ENCODE data around the gene TMEM151A. TPM values are rescaled to one million over a fixed set of nuclear protein-coding genes. Genes with fewer than 3 reads are reported as not detected.
"Not testable (repeated sequence)": the region's sequence is repeated elsewhere in the genome, so short reads cannot be mapped to it uniquely, and the experiment has no call there.

Gene TMEM151A
- total RNA-seq, 1 donor from 2014 or later, result not detected

GRCh38 chr11:66316849-66317251 lies 25.2 kb downstream of the TMEM151A start, which contains the start of gene CD248:
TSS of gene CD248 (minus strand) at chr11:66317044. CDS start at chr11:66317027, 17 bp downstream.
- peaks cover 21% of the 10 kb centered on the region for H3K4me1 Mint-ChIP-seq (ENCODE audit: low read depth)

GRCh38 chr11:66317322-66317722 lies 25.6 kb downstream of the TMEM151A start:
- Mint-ChIP-seq H3K4me3 (ENCODE audit: low read depth) (no peak overlapping the region), H3K4me1 (ENCODE audit: low read depth) (peaks cover 19% of the 10 kb centered on the region), H3K36me3 (ENCODE audit: low read depth) (no peaks in the 10 kb centered on the region), H3K27ac (peak overlapping the region; percentile 28), H3K9me3 (peaks cover 6% of the 10 kb centered on the region), H3K27me3 (ENCODE audit: low read depth) (no peaks in the 10 kb centered on the region)
- DNase-seq (ENCODE audit: low spot score), result no peak
- intact Hi-C loops (cut with micrococcal nuclease), result no loop called here

More at GRCh38 chr11:66316849-66317251, 25.2 kb downstream of the TMEM151A start, which contains the start of gene CD248:
- Mint-ChIP-seq H3K36me3 (ENCODE audit: low read depth) (no peaks in the 10 kb centered on the region), H3K27me3 (ENCODE audit: low read depth) (no peaks in the 10 kb centered on the region), H3K27ac (peak within 1 kb of the TSS; percentile 28), H3K9me3 (peaks cover 6% of the 10 kb centered on the region), H3K4me3 (ENCODE audit: low read depth) (no peak within 1 kb of the TSS)
- DNase-seq (ENCODE audit: low spot score), result no peak
- intact Hi-C loops (cut with micrococcal nuclease), result no loop called here

- peak overlapping the region; percentile 46 for H3K27ac Mint-ChIP-seq
- intact Hi-C loops (cut with micrococcal nuclease), result no loop called here
- peaks cover 17% of the 10 kb centered on the region for H3K4me1 Mint-ChIP-seq (ENCODE audit: low read depth)
- H3K36me3 Mint-ChIP-seq (ENCODE audit: low read depth), result no peaks in the 10 kb centered on the region
- H3K27me3 Mint-ChIP-seq (ENCODE audit: low read depth), result no peaks in the 10 kb centered on the region
- H3K9me3 Mint-ChIP-seq, result peaks cover 6% of the 10 kb centered on the region
- DNase-seq (ENCODE audit: low spot score), result no peak
- H3K4me3 Mint-ChIP-seq (ENCODE audit: low read depth), result no peak overlapping the region
Observed at GRCh38 chr11:66317723-66318599, 26.3 kb downstream of the TMEM151A start.

- Mint-ChIP-seq H3K4me3 (ENCODE audit: low read depth) (no peak overlapping the region), H3K27ac (no peak overlapping the region), H3K9me3 (peaks cover 6% of the 10 kb centered on the region), H3K4me1 (ENCODE audit: low read depth) (peaks cover 17% of the 10 kb centered on the region), H3K27me3 (ENCODE audit: low read depth) (no peaks in the 10 kb centered on the region), H3K36me3 (ENCODE audit: low read depth) (no peaks in the 10 kb centered on the region)
- intact Hi-C loops (cut with micrococcal nuclease), result no loop called here
- DNase-seq (ENCODE audit: low spot score), result no peak
Observed at GRCh38 chr11:66318600-66318970, 26.9 kb downstream of the TMEM151A start.

GRCh38 chr11:66320289-66320688 lies 28.6 kb downstream of the TMEM151A start:
- H3K4me3 Mint-ChIP-seq (ENCODE audit: low read depth); H3K36me3 Mint-ChIP-seq (ENCODE audit: low read depth); intact Hi-C loops (cut with micrococcal nuclease); H3K27ac Mint-ChIP-seq; H3K27me3 Mint-ChIP-seq (ENCODE audit: low read depth); H3K9me3 Mint-ChIP-seq; DNase-seq (ENCODE audit: low spot score): not testable (repeated sequence)
- H3K4me1 Mint-ChIP-seq (ENCODE audit: low read depth), result peaks cover 13% of the 10 kb centered on the region

- intact Hi-C loops (cut with micrococcal nuclease); H3K27me3 Mint-ChIP-seq (ENCODE audit: low read depth): not testable (repeated sequence)
Observed at GRCh38 chr11:66320748-66321147, 29.1 kb downstream of the TMEM151A start.

GRCh38 chr11:66321606-66322005 lies 29.9 kb downstream of the TMEM151A start:
- intact Hi-C loops (cut with micrococcal nuclease), result no loop called here
- H3K27me3 Mint-ChIP-seq (ENCODE audit: low read depth), result no peaks in the 10 kb centered on the region
- no peak overlapping the region for H3K4me3 Mint-ChIP-seq (ENCODE audit: low read depth)
- H3K36me3 Mint-ChIP-seq (ENCODE audit: low read depth), result no peaks in the 10 kb centered on the region
- DNase-seq (ENCODE audit: low spot score), result no peak
- H3K27ac Mint-ChIP-seq, result no peak overlapping the region
- H3K4me1 Mint-ChIP-seq (ENCODE audit: low read depth), result peaks cover 19% of the 10 kb centered on the region
- H3K9me3 Mint-ChIP-seq, result peaks cover 6% of the 10 kb centered on the region

More at GRCh38 chr11:66320748-66321147, 29.1 kb downstream of the TMEM151A start:
- H3K4me3 Mint-ChIP-seq (ENCODE audit: low read depth); H3K36me3 Mint-ChIP-seq (ENCODE audit: low read depth); H3K27ac Mint-ChIP-seq; H3K9me3 Mint-ChIP-seq; DNase-seq (ENCODE audit: low spot score): not testable (repeated sequence)
- peaks cover 15% of the 10 kb centered on the region for H3K4me1 Mint-ChIP-seq (ENCODE audit: low read depth)

- Mint-ChIP-seq H3K27ac (no peak overlapping the region), H3K9me3 (peaks cover 6% of the 10 kb centered on the region), H3K27me3 (ENCODE audit: low read depth) (no peaks in the 10 kb centered on the region), H3K4me3 (ENCODE audit: low read depth) (no peak overlapping the region), H3K36me3 (ENCODE audit: low read depth) (no peaks in the 10 kb centered on the region), H3K4me1 (ENCODE audit: low read depth) (peaks cover 25% of the 10 kb centered on the region)
- intact Hi-C loops (cut with micrococcal nuclease), result no loop called here
- no peak for DNase-seq (ENCODE audit: low spot score)
Observed at GRCh38 chr11:66322732-66323427, 31.2 kb downstream of the TMEM151A start.

GRCh38 chr11:66323684-66324083 lies 32.0 kb downstream of the TMEM151A start:
- no peaks in the 10 kb centered on the region for H3K27me3 Mint-ChIP-seq (ENCODE audit: low read depth)
- H3K4me1 Mint-ChIP-seq (ENCODE audit: low read depth), result peaks cover 26% of the 10 kb centered on the region
- DNase-seq (ENCODE audit: low spot score), result no peak
- intact Hi-C loops (cut with micrococcal nuclease), result no loop called here
- H3K4me3 Mint-ChIP-seq (ENCODE audit: low read depth), result no peak overlapping the region
- H3K27ac Mint-ChIP-seq, result no peak overlapping the region
- no peaks in the 10 kb centered on the region for H3K36me3 Mint-ChIP-seq (ENCODE audit: low read depth)
- peaks cover 6% of the 10 kb centered on the region for H3K9me3 Mint-ChIP-seq

- intact Hi-C loops (cut with micrococcal nuclease), result no loop called here
- peaks cover 23% of the 10 kb centered on the region for H3K4me1 Mint-ChIP-seq (ENCODE audit: low read depth)
- no peaks in the 10 kb centered on the region for H3K27me3 Mint-ChIP-seq (ENCODE audit: low read depth)
Observed at GRCh38 chr11:66324664-66325063, 33.0 kb downstream of the TMEM151A start.

GRCh38 chr11:66325263-66325671 lies 33.6 kb downstream of the TMEM151A start:
- Mint-ChIP-seq H3K27ac (no peak overlapping the region), H3K4me3 (ENCODE audit: low read depth) (no peak overlapping the region), H3K9me3 (peaks cover 1% of the 10 kb centered on the region), H3K36me3 (ENCODE audit: low read depth) (no peaks in the 10 kb centered on the region), H3K27me3 (ENCODE audit: low read depth) (no peaks in the 10 kb centered on the region), H3K4me1 (ENCODE audit: low read depth) (peaks cover 23% of the 10 kb centered on the region)
- intact Hi-C loops (cut with micrococcal nuclease), result no loop called here
- DNase-seq (ENCODE audit: low spot score), result no peak

More at GRCh38 chr11:66324664-66325063, 33.0 kb downstream of the TMEM151A start:
- no peak overlapping the region for H3K27ac Mint-ChIP-seq
- H3K9me3 Mint-ChIP-seq, result peaks cover 6% of the 10 kb centered on the region
- no peaks in the 10 kb centered on the region for H3K36me3 Mint-ChIP-seq (ENCODE audit: low read depth)
- no peak overlapping the region for H3K4me3 Mint-ChIP-seq (ENCODE audit: low read depth)
- no peak for DNase-seq (ENCODE audit: low spot score)

- Mint-ChIP-seq H3K27ac (peak overlapping the region; percentile 50), H3K36me3 (ENCODE audit: low read depth) (no peaks in the 10 kb centered on the region), H3K9me3 (no peaks in the 10 kb centered on the region), H3K27me3 (ENCODE audit: low read depth) (no peaks in the 10 kb centered on the region), H3K4me1 (ENCODE audit: low read depth) (peaks cover 23% of the 10 kb centered on the region), H3K4me3 (ENCODE audit: low read depth) (no peak overlapping the region)
- intact Hi-C loops (cut with micrococcal nuclease), result no loop called here
- DNase-seq (ENCODE audit: low spot score), result no peak
Observed at GRCh38 chr11:66326261-66327111, 34.8 kb downstream of the TMEM151A start.

Data from activated T-helper 2 cell treated with anti-CD3 and anti-CD28 coated beads, Interferon-gamma antibody, Interleukin-2, Interleukin-4, amounts not matched to agents 10 μg/mL and 5 μg/mL and 100 μg/mL, durations not matched to agents 14 hours and 24 hours and 36 hours (primary cell).